Fibroblast of lung (primary cell): ENCODE data around the gene PKD1L1. TPM values are rescaled to one million over a fixed set of nuclear protein-coding genes. Genes with fewer than 3 reads are reported as not detected.
"Not testable (repeated sequence)": the region's sequence is repeated elsewhere in the genome, so short reads cannot be mapped to it uniquely, and the experiment has no call there.

Experiments used
- DNase-seq, 2 donors: peaks; one replicate each; pipeline versions ENCODE4 v3.0.0 to v3.0.0-alpha.2; 2010; ENCODE audit warnings: low read depth in 2 of 2
- H2AFZ ChIP-seq: 2 replicates; pipeline ENCODE4 v1.5.1; 2012; ENCODE audit warnings: low read length, control low read depth, inconsistent platforms
- H3K27ac ChIP-seq: 2 replicates; pipeline ENCODE4 v1.5.1; 2011; ENCODE audit warnings: low read length, control low read depth; ENCODE audit not compliant: insufficient read depth
- H3K27me3 ChIP-seq: 2 replicates; pipeline ENCODE4 v1.5.1; 2011; ENCODE audit warnings: mild to moderate bottlenecking, low read length; ENCODE audit not compliant: control insufficient read depth, insufficient read depth
- H3K36me3 ChIP-seq: 2 replicates; pipeline ENCODE4 v1.5.1; 2011; ENCODE audit warnings: low read length; ENCODE audit not compliant: control insufficient read depth, insufficient read depth
- H3K4me1 ChIP-seq: 2 replicates; pipeline ENCODE4 v1.5.1; 2011; ENCODE audit warnings: low read length; ENCODE audit not compliant: control insufficient read depth, insufficient read depth; ENCODE audit errors: extremely low read depth
- H3K4me2 ChIP-seq: 2 replicates; pipeline ENCODE4 v1.5.1; 2011; ENCODE audit warnings: low read length, control low read depth; ENCODE audit not compliant: insufficient read depth; ENCODE audit errors: extremely low read depth
- H3K4me3 ChIP-seq, 4 experiments: fragments of 200-600 bp in 1 of 4; sonication (generic) in 1 of 4; replicated peaks in 1 of 4; 2 replicates each; pipeline ENCODE4 v1.5.1; 2011 to 2016; ENCODE audit warnings: low read length in 4 of 4, low read depth in 3 of 4, mild to moderate bottlenecking in 3 of 4, control low read depth in 2 of 4, inconsistent platforms in 1 of 4, mixed read lengths in 1 of 4; ENCODE audit not compliant: insufficient read depth in 1 of 4; ENCODE audit errors: control extremely low read depth in 1 of 4
- H3K79me2 ChIP-seq: 2 replicates; pipeline ENCODE4 v1.5.1; 2012; ENCODE audit warnings: mild to moderate bottlenecking, low read length, inconsistent platforms; ENCODE audit not compliant: control insufficient read depth, insufficient read depth
- H3K9ac ChIP-seq: 2 replicates; pipeline ENCODE4 v1.5.1; 2011; ENCODE audit warnings: mild to moderate bottlenecking, low read length, control low read depth; ENCODE audit not compliant: insufficient read depth
- H3K9me3 ChIP-seq: 2 replicates; pipeline ENCODE4 v1.5.1; 2012; ENCODE audit warnings: low read depth, low read length; ENCODE audit not compliant: control insufficient read depth, insufficient read depth
- H4K20me1 ChIP-seq: 2 replicates; pipeline ENCODE4 v1.5.1; 2011; ENCODE audit warnings: low read length; ENCODE audit not compliant: control insufficient read depth, insufficient read depth; ENCODE audit errors: extremely low read depth
- EZH2 ChIP-seq: IDR thresholded peaks from 2 replicates; pipeline ENCODE4 v1.5.1; 2012; ENCODE audit warnings: low read length, control low read depth, mild to moderate bottlenecking; ENCODE audit errors: missing control alignments
- polyA plus RNA-seq, 2 donors: library from polyadenylated mRNA; depleted of rRNA in 1 of 2; stranded (reverse) in 1 of 2; unstranded in 1 of 2; fragments of >200 nt; gene quantifications; 2 replicates each; pipeline ENCODE4 v1.2.1, GENCODE V29; 2011 to 2012; ENCODE audit warnings: missing spikeins in 1 of 2
- total RNA-seq: library from RNA; depleted of rRNA; stranded (reverse); fragments of >200 nt; gene quantifications from 2 replicates; pipeline ENCODE4 v1.2.1, GENCODE V29; 2014
- TF ChIP-seq, protein P1 (sequence below), 2 donors: IDR thresholded peaks in 1 of 2; conservative IDR thresholded peaks in 1 of 2; 1 replicate in 1 of 2; 2 replicates in 1 of 2; pipeline ENCODE4 v1.5.1; 2011 to 2012; ENCODE audit warnings: low read length in 2 of 2, control low read depth in 1 of 2, inconsistent platforms in 1 of 2, low read depth in 1 of 2, mild to moderate bottlenecking in 1 of 2

PKD1L1 gene
- total and polyA plus RNA-seq, 2 donors (not counting 1 experiment from before 2014, with no cell fraction given), result under 0.01 to 0.12 TPM

DNA sequence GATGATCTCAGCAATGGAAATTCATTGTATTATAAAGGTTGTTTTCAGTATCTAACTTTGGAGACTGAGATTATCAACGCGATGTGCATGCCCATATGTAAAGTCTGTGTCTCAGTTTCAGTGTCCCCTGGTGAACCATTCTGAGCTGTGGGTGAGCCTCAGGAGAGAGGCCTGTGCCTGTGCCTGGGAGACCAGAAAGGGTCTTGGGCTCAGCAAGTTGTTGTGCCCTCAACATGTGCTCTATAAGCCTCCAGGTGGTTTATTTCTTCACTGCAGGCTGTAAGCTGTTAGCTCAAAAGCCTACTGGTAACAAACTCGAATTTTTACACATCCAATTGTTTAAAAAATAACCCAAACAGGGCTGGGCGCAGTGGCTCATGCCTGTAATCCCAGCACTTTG is 151.9 kb downstream of the PKD1L1 start:
- no peak overlapping the region for H3K9ac ChIP-seq
- peak overlapping the region; percentile 65 for H3K27ac ChIP-seq
- H3K4me2 ChIP-seq, result peak overlapping the region; percentile 50
- DNase-seq, result peak in 1 of 2 donors; percentile 57
- H3K4me3 ChIP-seq, result no peak overlapping the region
- peaks cover 10% of the 10 kb centered on the region for H3K4me1 ChIP-seq
- H3K9me3 ChIP-seq, result no peaks in the 10 kb centered on the region
- H3K79me2 ChIP-seq, result no peaks in the 10 kb centered on the region
- no peaks in the 10 kb centered on the region for H4K20me1 ChIP-seq
- no peak for TF ChIP-seq EZH2
- TF ChIP-seq, protein P1, sequence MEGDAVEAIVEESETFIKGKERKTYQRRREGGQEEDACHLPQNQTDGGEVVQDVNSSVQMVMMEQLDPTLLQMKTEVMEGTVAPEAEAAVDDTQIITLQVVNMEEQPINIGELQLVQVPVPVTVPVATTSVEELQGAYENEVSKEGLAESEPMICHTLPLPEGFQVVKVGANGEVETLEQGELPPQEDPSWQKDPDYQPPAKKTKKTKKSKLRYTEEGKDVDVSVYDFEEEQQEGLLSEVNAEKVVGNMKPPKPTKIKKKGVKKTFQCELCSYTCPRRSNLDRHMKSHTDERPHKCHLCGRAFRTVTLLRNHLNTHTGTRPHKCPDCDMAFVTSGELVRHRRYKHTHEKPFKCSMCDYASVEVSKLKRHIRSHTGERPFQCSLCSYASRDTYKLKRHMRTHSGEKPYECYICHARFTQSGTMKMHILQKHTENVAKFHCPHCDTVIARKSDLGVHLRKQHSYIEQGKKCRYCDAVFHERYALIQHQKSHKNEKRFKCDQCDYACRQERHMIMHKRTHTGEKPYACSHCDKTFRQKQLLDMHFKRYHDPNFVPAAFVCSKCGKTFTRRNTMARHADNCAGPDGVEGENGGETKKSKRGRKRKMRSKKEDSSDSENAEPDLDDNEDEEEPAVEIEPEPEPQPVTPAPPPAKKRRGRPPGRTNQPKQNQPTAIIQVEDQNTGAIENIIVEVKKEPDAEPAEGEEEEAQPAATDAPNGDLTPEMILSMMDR (conservative IDR thresholded peaks at IDR 0.05 in 1 of 2, IDR thresholded peaks at IDR 0.05 in 1 of 2; ENCODE audit: low read depth in 1 of 2, low read length in 2 of 2), result no peak
- no peaks in the 10 kb centered on the region for H3K27me3 ChIP-seq
- no peak overlapping the region for H2AFZ ChIP-seq
- no peaks in the 10 kb centered on the region for H3K36me3 ChIP-seq

DNA sequence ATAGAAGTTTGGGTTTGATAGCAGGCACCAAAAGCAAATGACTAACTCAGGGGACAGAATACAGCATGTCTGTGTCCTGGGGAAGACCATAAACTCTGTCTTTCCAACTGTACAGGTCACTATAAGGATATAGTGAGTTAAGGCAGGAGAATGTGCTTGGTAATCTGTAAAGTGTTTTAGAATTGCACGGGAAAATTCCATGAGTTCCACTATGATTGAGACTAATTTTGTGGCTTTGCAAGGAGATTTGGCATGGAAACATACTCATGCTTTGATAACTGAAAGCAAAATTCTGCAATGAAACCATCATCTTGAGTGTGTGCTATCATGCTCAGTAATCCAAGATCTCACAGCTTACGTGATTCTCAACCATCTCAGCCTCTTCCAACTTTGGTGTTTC is 152.6 kb downstream of the PKD1L1 start:
- H3K4me1 ChIP-seq, result peaks cover 10% of the 10 kb centered on the region
- H2AFZ ChIP-seq, result no peak overlapping the region
- peak overlapping the region; percentile 65 for H3K27ac ChIP-seq
- no peaks in the 10 kb centered on the region for H3K36me3 ChIP-seq
- H4K20me1 ChIP-seq, result no peaks in the 10 kb centered on the region
- no peaks in the 10 kb centered on the region for H3K27me3 ChIP-seq
- peak; percentile 71 to 99 for DNase-seq
- TF ChIP-seq, protein P1 (conservative IDR thresholded peaks at IDR 0.05 in 1 of 2, IDR thresholded peaks at IDR 0.05 in 1 of 2; ENCODE audit: low read depth in 1 of 2, low read length in 2 of 2), result no peak
- no peak for TF ChIP-seq EZH2
- no peak overlapping the region for H3K9ac ChIP-seq
- no peaks in the 10 kb centered on the region for H3K9me3 ChIP-seq
- H3K79me2 ChIP-seq, result no peaks in the 10 kb centered on the region
- peak overlapping the region; percentile 50 for H3K4me2 ChIP-seq
- peak overlapping the region in 1 of 4 experiments; percentile 16 for H3K4me3 ChIP-seq

DNA sequence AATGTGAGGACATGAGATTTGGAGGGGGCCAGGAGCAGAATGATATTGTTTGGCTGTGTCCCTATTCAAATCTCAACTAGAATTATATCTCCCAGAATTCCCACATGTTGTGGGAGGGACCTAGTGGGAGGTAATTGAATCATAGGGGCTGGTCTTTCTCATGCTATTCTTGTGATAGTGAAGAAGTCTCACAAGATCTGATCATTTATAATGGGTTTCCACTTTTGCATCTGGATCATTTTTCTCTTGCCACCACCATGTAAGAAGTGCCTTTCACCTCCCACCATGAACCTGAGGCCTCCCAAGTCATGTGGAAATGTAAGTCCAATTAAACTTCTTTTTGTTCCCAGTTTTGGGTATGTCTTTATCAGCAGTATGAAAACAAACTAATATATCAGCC is 153.1 kb downstream of the PKD1L1 start:
- not testable (repeated sequence) for H3K36me3 ChIP-seq, H4K20me1 ChIP-seq, DNase-seq, H3K79me2 ChIP-seq, H3K9ac ChIP-seq, H3K9me3 ChIP-seq, H3K27me3 ChIP-seq, H3K4me1 ChIP-seq, H2AFZ ChIP-seq
- H3K27ac ChIP-seq, result peak overlapping the region; percentile 65
- H3K4me2 ChIP-seq, result peak overlapping the region; percentile 48
- H3K4me3 ChIP-seq, result peak overlapping the region in 1 of 4 experiments; percentile 16
